ENCODE results near the gene HOXB4. TPM values are rescaled to one million over a fixed set of nuclear protein-coding genes. Genes with fewer than 3 reads are reported as not detected.

Gene HOXB4
- total RNA-seq, 1 experiment from 2014 or later: 0.67 TPM

- DNase-seq (ENCODE audit: extremely low read depth, low read depth): no peak
These were observed 3.0 kb downstream of the HOXB4 start for GRCh38 chr17:48575066-48575582.

DNA sequence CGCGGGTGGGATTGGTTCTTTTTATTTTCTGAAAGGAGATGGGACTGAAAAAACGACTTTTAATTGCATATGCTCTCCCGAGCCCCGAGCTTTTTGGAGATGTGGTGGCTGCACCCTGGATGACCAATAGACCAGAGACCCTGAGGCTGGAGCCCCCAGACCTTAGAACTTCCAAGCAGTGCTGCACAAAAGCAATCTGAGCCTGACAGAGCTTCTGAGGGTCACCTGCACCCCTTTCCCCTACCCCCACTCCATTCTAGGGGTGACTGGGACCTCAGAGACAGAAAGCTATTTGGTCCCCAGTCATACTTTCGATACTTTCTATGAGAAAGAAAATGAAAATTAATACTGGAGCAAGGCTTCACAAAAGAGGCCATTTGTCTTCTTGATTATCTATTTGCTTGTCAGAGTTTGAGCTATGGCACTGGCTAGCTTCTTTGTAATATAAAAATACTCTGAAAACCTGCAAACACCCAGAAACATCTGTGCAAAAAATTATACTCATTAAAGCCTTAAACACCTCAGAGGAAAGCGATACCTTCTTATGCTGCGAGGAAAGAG is 3.6 kb downstream of the HOXB4 start:
- no peak for DNase-seq (ENCODE audit: extremely low read depth, low read depth)

DNA sequence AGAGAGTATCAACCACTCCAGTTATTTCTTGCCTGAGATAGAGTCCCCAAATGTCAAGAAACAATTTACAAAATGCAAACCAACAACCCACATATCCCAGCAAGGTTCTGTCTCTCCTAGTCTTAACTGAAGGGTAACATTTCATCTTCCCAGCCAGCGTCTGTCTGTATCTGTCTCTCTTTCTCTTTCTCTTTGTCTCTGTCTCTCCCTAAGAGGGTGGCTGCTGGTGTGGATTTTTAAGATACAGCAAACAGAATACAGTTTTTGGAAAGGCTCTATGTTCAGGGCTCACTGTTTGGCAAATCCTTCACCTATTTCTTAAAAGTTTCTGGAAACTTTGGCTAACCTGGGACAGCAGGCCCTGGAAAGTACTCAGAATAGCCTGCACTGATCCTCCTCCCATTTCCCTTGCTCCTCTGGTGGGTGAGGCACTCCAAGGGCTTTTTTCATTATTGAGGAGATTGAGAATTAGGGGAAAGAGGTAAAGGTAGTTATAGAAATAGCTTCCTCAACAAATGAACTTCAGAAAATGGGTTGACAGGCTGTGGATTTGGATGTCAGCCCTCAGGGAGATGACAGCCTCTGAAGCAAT is 6.2 kb downstream of the HOXB4 start:
- no peak for DNase-seq (ENCODE audit: extremely low read depth, low read depth)

- no peak for DNase-seq (ENCODE audit: extremely low read depth, low read depth)
These were observed 6.9 kb downstream of the HOXB4 start for GRCh38 chr17:48571024-48571818.

DNA sequence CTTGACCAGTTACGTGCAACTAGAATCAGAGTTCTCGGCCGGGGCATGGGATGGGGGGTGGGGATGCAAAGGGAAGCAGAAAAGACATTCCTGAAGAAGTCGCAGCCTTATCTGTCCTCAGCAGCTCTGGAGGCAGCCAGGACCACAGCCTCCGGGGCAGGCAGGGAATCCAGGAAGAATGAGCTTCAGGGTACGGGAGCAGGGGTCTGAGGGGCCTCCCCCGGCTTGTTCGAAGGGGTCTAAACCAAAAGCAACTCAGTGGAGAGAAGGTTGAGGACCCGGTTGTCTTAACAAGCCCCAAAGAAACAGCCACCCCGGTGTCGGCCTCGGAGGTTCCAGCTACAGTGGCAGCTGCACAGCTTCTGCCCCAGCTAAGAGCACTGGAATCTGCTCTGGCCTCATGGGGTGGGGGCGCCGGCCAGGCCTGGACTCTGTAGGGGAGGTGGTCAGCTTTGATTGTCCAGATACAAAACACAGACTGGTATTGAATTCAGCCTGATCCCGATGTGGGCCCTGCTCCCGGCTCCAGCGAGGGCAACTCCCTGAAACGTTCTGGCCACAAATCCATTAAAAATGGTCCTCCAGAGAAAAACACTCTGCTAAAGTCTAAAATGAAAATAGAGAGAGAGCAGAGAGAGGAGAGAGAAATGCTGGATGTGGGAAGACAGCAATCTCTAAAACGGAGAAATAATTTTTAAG is 7.7 kb downstream of the HOXB4 start:
- no peak for DNase-seq (ENCODE audit: extremely low read depth, low read depth)

DNA sequence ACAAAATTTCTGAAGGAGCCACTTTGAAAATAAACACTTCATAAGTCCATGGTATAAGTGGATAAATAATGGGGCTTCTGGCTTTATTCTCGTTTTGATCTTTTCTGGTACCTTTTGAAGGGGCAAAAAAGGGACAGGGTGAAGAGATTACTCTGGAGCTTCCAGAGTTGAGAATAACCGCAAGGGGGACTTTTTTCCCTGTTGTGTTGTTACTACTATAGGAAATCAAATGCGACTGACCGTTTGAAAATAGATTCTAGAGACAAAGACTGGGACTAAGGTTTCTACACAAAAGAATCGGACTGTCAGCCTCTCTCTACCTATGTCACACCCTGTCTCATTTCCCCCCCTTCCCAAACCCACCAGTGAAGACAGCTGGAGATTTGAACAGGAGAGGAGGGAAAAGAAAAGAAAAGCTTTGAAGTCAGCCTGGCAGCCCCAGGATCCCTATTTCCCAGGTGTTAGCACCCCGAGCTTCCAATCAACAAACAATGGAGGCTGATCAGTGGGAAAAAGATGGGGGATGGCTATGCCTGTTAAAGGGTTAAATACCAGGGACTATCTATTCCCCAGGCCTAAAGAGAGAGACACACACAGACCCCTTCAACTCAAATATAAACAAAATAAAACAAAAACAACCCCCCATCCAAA is 8.4 kb downstream of the HOXB4 start:
- DNase-seq (ENCODE audit: extremely low read depth, low read depth): no peak

- no peak for DNase-seq (ENCODE audit: extremely low read depth, low read depth)
These were observed 8.9 kb downstream of the HOXB4 start for GRCh38 chr17:48569240-48569582.

DNA sequence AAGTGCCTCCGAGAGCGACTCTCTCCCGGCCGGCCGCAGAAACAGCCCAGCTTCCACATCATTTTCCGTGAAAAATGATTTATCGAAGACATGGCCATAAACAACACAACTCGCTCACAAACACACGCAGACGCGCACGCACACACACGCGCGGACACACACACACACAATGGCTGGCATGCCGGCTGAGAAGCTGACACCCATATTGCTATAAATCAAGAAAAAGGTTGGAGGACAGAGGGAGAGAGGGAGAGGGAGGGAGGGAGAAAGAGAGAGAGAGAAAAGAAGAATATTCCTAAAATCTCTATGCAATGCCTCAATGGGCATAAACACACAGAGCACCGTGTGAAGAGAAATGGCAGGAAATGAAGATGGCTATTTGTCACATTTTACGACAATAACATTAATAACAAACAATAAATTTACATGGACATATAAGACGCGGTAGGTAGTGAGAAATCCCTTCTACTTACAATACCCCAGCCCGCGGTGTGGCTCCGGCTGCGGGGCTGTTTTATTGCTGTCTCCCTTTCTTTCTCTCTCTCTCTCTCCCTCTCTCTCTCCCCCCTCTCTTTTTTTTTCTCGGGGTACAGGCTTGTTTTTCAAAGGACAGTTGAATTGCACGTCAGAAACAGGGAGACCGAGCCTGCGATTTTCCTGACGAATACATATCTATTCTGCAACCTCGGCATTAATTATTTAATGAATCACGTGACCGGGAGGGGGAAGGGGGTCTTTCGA is 9.5 kb downstream of the HOXB4 start:
- DNase-seq (ENCODE audit: extremely low read depth, low read depth): no peak

DNA sequence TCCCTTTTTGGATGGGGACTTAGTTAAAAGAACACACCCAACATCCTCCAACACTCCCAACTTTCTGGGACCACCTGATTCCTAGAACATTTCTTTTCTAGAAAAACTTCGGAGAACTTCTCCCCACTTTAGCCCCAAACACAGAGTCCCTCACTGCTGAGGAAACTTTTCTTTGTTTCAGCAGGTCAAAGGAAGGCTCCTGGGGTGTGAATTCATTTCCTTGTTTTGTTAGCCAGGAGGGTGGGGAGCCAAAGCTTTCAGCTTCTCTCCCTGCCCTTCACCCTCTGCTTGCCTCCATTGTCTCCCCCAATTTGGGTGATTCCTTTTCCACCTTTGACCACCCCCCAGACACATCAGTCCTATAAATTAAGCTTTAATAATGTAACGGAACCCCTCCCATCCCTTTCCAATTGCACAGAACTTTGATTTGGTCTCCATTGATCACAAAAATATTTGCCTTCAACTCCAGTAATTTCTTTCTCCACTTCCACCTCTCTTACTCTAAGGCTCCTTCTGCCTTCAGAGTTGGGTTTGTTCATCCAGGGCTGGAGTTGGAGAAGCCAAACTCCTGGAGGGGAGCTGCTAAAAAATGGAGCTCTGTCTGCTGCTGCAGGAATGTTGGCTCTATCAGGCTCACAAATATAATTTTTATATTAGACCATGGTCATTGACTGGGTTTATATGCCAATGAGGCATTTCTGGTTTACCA is 10.3 kb downstream of the HOXB4 start:
- no peak for DNase-seq (ENCODE audit: extremely low read depth, low read depth)

GRCh38 chr17:48567209-48567608 is 10.9 kb downstream of the HOXB4 start:
- DNase-seq (ENCODE audit: extremely low read depth, low read depth): no peak

DNA sequence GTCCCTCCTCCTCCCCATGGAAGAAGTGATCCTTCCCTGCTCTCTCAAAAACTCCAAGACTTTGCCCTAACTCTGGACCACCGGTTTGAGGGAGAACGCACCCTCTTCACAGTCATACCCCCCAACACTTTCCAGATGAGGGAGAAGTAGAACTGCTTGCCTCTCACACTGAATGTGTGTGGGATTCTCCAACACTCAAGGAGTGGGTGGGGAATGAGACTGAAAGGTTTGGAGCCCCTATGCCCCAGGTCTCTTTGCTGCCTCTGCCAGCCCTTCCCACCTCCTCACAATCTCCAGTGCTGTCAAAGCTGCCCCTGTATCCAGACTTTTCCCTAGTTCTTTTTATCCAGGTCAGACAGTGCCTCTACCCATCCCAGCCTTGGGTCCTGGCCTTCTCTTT is 11.4 kb downstream of the HOXB4 start:
- no peak for DNase-seq (ENCODE audit: extremely low read depth, low read depth)

DNA sequence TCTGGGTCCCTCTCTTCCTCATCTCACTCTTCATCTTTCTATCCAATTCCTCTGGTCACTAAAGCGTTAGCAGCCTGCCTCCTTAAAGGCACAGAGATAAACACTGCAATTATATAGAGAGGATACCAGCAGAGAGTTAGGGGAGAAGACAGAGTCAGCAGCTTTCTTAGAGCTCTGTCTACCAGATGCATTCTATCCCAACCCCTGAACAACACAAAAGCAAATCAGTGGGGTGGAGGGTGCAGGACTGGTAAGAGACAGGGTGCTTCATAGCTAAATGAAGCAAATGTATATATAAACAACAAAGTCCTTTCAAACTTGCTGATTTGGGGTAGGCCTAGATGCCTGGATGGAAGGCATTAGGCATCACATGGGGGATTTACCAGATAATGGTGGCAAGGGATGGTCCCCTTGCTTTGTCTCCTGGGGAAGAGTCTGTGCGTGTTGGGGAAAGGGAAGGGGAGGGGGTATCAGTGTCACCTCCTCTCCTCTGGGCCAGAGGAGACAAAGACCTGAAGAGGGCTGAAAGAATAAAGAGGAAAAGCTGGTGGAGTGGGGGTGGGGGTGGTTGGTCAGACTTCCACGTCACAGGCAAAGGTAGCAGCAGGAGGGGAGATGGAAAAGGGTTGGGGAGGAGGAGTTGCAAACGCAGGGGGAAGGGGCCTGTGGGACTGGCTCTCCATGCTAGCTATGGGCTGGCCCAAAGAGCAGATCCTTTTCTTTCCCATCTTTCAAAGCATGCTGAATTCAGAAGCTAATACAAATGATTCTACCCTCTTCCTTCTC is 12.0 kb downstream of the HOXB4 start:
- no peak for DNase-seq (ENCODE audit: extremely low read depth, low read depth)

DNA sequence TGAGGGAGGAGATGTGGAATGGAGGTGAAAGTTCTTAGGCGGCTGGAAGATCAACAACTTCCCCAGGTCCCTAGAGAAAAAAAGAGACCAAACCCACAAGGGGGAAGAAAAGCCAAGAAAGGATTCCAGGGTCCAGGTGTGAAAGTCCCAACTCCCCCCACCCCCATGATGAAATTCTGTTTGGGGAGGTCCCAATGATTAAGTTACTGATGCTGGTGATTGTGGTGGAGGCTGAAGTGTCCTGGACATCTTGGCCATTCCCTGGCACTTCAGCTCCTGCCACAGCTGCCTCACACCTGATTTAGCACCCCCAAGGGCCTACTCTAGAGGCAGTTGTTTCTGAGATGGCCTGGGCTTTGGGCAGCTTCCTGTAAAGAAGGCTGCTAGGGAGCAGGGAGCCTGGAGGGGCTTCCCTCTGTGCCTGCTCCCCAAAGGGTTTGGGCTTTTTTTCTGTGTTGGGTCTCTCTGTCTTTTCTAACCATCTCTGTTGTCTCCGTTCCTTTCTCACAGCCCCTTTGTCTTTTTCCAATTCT is 13.1 kb downstream of the HOXB4 start:
- DNase-seq (ENCODE audit: extremely low read depth, low read depth): no peak

- no peak for DNase-seq (ENCODE audit: extremely low read depth, low read depth)
These were observed 13.7 kb downstream of the HOXB4 start for GRCh38 chr17:48564188-48565021.

DNA sequence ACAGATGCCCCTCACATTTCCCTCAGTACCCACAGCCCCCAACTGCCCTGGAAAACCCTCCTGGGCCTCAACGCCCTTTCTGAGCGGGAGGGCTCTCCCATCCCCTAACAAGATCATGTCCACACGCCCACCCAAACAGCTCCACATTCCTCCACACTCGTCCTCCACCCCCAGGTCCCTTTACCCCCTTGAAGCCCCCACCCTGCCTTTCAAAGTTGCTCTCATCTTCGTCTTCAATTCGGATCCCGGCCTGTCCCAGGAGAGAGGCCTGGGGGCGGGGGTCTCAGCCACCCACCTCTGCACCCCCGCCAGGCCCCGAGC is 14.3 kb downstream of the HOXB4 start:
- no peak for DNase-seq (ENCODE audit: extremely low read depth, low read depth)

DNA sequence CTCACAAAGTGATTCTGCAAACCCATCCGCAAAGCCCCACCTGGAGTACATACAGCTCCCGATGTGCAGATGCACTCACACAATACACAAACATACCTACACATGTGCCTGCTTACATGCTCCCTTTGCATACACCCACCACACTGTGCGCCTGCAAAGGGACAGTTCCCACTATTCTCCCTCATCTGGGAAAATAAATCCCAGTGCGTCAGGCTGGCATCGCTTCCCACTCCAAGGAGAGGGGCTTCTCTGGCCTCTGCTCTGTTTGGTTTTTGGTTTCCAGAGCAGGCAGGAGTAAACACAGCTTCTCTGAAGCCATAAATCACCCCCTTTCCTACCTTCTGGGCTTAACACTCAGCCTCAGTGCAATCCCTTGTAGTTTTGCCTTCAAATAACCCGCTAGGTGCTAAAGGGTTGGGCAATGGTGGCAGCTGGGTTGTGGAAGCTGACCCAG is 14.7 kb downstream of the HOXB4 start:
- no peak for DNase-seq (ENCODE audit: extremely low read depth, low read depth)

GRCh38 chr17:48562934-48563333 is 15.2 kb downstream of the HOXB4 start:
- no peak for DNase-seq (ENCODE audit: extremely low read depth, low read depth)

Data from NCI-H460 (cell line).